Epithelial cell of esophagus (primary cell): ENCODE data around the gene PICK1.
A peak's percentile ranks its signal among the peaks of the same experiment; 100 is the strongest.

ENCODE experiments used
- DNase-seq: peaks from one replicate; pipeline ENCODE4 v3.0.0; 2010; ENCODE audit warnings: low read depth
- H3K4me3 ChIP-seq: 2 replicates; pipeline ENCODE4 v1.5.1; 2011; ENCODE audit warnings: mild to moderate bottlenecking, low read length, control low read depth
- TF ChIP-seq, protein P1 (sequence below): IDR thresholded peaks from 2 replicates; pipeline ENCODE4 v1.5.1; 2011; ENCODE audit warnings: low read depth, mild to moderate bottlenecking, low read length, control low read depth, inconsistent platforms; ENCODE audit not compliant: insufficient read depth; ENCODE audit errors: missing control alignments

The PICK1 gene

DNA sequence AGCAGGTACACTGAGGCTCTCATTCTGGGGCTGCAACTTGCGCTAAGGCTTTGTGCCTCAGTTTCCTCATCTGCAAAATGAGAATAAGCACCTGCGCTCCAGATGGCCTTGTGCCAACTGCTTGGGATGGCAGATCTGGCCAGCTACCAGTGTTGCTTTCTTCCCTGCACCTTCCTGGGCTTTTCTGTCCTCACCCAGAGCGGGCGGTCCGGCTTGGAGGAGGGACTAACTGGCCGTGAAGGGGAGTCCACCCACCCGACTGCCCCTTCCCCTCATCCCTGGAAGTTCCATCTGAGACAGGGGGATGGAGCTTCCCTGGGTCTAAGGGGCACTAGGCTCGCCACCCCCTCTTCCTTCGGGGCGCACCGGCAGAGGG lies 23.3 kb downstream of the PICK1 start:
- peak overlapping the region; percentile 8 for H3K4me3 ChIP-seq
- TF ChIP-seq, protein P1, sequence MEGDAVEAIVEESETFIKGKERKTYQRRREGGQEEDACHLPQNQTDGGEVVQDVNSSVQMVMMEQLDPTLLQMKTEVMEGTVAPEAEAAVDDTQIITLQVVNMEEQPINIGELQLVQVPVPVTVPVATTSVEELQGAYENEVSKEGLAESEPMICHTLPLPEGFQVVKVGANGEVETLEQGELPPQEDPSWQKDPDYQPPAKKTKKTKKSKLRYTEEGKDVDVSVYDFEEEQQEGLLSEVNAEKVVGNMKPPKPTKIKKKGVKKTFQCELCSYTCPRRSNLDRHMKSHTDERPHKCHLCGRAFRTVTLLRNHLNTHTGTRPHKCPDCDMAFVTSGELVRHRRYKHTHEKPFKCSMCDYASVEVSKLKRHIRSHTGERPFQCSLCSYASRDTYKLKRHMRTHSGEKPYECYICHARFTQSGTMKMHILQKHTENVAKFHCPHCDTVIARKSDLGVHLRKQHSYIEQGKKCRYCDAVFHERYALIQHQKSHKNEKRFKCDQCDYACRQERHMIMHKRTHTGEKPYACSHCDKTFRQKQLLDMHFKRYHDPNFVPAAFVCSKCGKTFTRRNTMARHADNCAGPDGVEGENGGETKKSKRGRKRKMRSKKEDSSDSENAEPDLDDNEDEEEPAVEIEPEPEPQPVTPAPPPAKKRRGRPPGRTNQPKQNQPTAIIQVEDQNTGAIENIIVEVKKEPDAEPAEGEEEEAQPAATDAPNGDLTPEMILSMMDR, result no peak
- DNase-seq, result no peak

DNA sequence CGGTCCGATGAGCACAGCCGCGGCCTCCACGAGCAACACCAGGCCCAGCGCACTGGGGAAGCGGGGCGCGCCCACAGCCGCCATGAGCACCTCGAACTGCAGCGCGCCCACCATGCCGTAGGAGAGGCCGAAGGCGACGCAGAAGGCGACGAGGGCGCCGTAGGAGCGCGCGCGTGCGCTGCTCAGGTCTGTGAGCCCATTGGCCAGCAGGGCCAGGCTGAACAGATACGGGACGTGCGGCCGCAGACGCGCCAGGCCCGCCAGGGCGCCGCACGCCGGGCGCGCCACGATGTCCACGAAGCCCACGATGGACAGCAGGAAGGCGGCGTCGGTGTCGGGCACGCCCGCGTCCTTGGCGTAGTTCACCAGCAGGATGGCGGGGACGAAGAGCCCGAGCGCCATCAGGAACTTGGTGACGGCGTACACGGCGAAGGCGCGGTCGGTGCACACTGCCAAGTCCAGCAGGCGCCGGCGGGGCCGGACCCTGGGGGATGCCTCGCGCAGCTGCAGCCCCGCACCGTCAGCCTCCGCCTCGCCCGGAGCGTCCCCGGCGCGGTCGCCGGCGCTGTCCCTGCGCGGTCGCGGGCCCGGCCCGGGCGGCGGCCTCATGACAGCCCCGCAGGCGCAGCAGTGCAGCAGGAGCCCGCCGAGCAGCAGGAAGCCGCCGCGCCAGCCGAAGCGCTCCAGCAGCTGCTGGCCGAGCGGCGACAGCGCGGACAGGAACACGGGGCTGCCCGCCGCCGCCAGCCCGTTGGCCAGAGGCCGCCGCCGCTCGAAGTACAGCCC lies 23.8 kb downstream of the PICK1 start:
- DNase-seq, result peak; percentile 43
- TF ChIP-seq, protein P1, result no peak
- peak overlapping the region; percentile 37 for H3K4me3 ChIP-seq

- H3K4me3 ChIP-seq, result peak overlapping the region; percentile 19
- no peak for DNase-seq
- TF ChIP-seq, protein P1, result no peak
These were observed 24.4 kb downstream of the PICK1 start for GRCh38 chr22:38081636-38081940.

DNA sequence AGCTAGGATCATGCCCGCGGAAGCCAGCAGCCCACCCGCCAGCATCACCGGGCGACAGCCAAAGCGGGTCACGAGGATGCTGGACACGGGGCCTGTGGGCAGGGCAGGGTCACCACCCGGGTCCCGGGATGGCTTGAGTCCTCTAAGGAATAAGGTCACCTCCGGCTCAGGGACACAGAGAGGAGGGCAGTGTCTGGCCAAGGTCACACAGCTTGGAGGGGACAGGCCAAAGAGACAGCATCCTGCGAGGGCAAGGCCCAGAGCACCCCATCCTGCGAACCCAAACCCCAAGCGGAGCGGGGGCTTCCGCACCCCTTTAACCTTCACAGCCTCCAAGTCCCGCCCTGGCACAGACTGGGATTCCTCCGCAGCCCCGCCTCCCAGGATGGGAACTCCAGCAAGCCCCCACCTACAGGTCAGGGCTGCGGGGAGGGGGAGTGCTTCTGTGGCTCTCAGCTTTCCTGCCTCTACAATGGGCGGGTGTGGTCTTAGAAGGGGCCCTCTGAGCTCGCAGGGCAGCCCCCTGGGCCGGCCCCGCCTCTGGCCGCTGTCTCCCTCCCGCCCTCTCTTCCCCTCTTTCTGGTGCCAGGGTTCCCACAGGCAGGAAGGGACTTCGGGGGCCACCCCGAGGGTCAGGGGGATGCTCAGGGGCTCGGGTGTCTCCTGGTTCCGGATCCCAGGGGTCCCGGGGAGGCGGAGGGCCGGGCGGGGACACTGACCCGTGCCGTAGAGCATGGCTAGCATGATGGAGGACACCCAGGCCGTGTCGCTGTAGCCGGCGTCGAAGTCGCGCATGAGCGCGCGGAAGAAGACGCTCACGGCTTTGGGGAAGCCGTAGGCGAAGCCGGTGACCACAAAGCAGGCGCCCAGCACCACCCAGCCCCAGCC lies 25.0 kb downstream of the PICK1 start:
- DNase-seq, result no peak
- TF ChIP-seq, protein P1, result no peak
- H3K4me3 ChIP-seq, result no peak overlapping the region

- H3K4me3 ChIP-seq, result no peak overlapping the region
- DNase-seq, result no peak
- TF ChIP-seq, protein P1, result no peak
These were observed 25.9 kb downstream of the PICK1 start for GRCh38 chr22:38082986-38083710.

- TF ChIP-seq, protein P1, result no peak
- no peak for DNase-seq
- no peak within 1 kb of the TSS for H3K4me3 ChIP-seq
These were observed 26.9 kb downstream of the PICK1 start, which contains the start of gene SLC16A8 for GRCh38 chr22:38083931-38084631. Gene SLC16A8 (minus strand): TSS chr22:38084184. CDS start chr22:38082873, 1,311 bp downstream.
